Cardiac muscle cell (in vitro differentiated cells and primary cell): Measurements from ENCODE around the gene ZNF785. TPM values are rescaled to one million over a fixed set of nuclear protein-coding genes. Genes with fewer than 3 reads are reported as not detected.

Experiments
- DNase-seq, 2 donors: peaks; one replicate each; pipeline versions ENCODE4 v3.0.0 to v3.0.0-alpha.2; 2010 to 2017; ENCODE audit warnings: low read depth in 1 of 2, low spot score in 1 of 2
- H3K27ac ChIP-seq: fragments of 200-600 bp; sonication (generic); 2 replicates; pipeline ENCODE4 v1.5.1; 2016
- H3K27me3 ChIP-seq: fragments of 200-600 bp; sonication (generic); 2 replicates; pipeline ENCODE4 v1.6.0; 2016; ENCODE audit warnings: control low read depth
- H3K36me3 ChIP-seq: fragments of 200-600 bp; sonication (generic); 2 replicates; pipeline ENCODE4 v1.5.1; 2016; ENCODE audit warnings: control low read depth
- H3K4me1 ChIP-seq: fragments of 200-600 bp; sonication (generic); 2 replicates; pipeline ENCODE4 v1.8.1; 2017; ENCODE audit warnings: low read depth, mild to moderate bottlenecking, mixed run types
- H3K4me3 ChIP-seq: fragments of 200-600 bp; sonication (generic); 2 replicates; pipeline ENCODE4 v1.5.1; 2016; ENCODE audit warnings: mild to moderate bottlenecking
- H3K9me3 ChIP-seq: fragments of 200-600 bp; sonication (generic); 2 replicates; pipeline ENCODE4 v1.5.1; 2017; ENCODE audit warnings: low read depth, mild to moderate bottlenecking, control low read depth
- CTCF ChIP-seq: IDR thresholded peaks from 2 replicates; pipeline ENCODE4 v1.5.1; 2012; ENCODE audit warnings: low read depth, mild to moderate bottlenecking, low read length
- polyA plus RNA-seq: library from polyadenylated mRNA; unstranded; fragments of >200 nt; fragmentation: Nextera tagmentation; extraction: Ambion mirVana; gene quantifications from 2 replicates; pipeline ENCODE4 v1.2.1, GENCODE V29; 2016
- total RNA-seq: library from RNA; depleted of rRNA; stranded (reverse); fragments of >200 nt; gene quantifications from 2 replicates; pipeline ENCODE4 v1.2.3, GENCODE V29; 2016

Gene ZNF785
- total and polyA plus RNA-seq, 2 experiments from 2014 or later = 12.0 to 25.5 TPM

DNA sequence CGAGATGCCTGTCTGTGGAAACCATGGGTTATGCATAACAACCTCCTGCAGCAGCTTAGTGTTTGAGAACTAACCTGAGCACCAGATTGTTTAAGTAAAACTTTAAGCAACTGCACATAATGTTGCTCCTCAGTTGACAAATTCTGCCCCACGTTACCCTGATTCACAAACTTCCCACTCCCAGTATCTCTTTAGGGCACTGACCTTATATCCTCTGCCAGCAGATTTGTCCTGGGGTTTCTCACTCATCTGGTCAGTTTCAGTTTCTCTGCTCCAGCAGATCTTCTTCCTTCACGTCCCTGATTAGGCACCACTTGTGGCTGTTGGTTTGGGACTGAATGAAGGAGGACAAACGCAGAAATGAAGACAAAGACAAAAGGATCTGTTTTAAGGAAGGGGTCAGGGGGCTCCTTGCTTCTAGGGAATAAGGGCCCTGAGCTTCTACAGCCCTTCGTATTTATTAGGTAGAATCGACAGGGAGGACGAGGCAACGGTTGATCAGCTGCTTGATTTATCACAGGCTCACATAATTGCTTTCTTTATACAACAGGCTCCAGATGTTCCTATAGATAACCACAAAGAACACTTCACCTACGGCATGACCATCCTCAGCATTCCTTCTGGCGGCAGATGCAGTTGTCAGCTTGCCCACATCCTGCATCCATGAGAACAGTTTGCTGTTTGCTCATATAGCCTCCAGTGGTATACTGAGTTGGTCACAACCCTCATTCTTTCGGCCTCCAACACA, 38.2 kb upstream of the ZNF785 start:
- Histone ChIP-seq H3K36me3 (no peaks in the 10 kb centered on the region), H3K27ac (no peak overlapping the region), H3K4me1 (peaks cover 8% of the 10 kb centered on the region), H3K27me3 (peaks cover 5% of the 10 kb centered on the region), H3K9me3 (no peaks in the 10 kb centered on the region), H3K4me3 (no peak overlapping the region)
- TF ChIP-seq CTCF = no peak
- DNase-seq = no peak

DNA sequence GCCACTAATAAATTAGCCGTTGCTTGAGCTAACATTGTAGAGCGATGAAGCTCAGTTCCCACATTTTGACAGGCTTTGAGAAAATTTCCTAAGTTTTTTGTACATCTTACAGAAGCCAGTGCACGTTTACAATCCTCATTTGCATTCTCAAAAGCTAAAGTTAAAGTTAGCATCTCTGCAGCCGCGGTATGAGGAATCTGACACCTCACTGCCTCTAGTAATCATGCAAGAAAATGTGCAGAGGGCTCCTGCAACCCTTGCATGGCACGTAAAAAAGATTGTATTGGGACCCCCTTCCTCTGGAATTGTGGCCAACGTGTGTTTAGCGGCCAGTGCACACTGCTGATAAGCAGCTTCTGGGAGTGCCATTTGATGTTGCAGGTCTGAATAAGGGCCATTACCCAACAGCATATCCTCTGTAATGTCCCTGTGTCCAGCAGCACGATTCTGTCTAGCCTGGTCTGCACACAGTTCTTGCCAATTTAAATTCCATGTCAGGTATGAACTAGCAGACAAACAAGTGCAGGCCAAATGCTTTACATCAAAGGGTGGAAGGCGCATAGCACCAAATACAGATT, 37.0 kb upstream of the ZNF785 start:
- Histone ChIP-seq H3K36me3 (no peaks in the 10 kb centered on the region), H3K27me3 (peaks cover 5% of the 10 kb centered on the region), H3K9me3 (no peaks in the 10 kb centered on the region), H3K4me3 (no peak overlapping the region), H3K4me1 (peaks cover 8% of the 10 kb centered on the region), H3K27ac (no peak overlapping the region)
- DNase-seq = no peak
- TF ChIP-seq CTCF = no peak

GRCh38 chr16:30621765-30622164, 36.3 kb upstream of the ZNF785 start:
- H3K4me1 ChIP-seq = peaks cover 8% of the 10 kb centered on the region
- TF ChIP-seq CTCF = no peak
- H3K27ac ChIP-seq = no peak overlapping the region
- no peak overlapping the region for H3K4me3 ChIP-seq
- no peak for DNase-seq
- no peaks in the 10 kb centered on the region for H3K9me3 ChIP-seq
- no peaks in the 10 kb centered on the region for H3K36me3 ChIP-seq
- H3K27me3 ChIP-seq = peaks cover 5% of the 10 kb centered on the region

DNA sequence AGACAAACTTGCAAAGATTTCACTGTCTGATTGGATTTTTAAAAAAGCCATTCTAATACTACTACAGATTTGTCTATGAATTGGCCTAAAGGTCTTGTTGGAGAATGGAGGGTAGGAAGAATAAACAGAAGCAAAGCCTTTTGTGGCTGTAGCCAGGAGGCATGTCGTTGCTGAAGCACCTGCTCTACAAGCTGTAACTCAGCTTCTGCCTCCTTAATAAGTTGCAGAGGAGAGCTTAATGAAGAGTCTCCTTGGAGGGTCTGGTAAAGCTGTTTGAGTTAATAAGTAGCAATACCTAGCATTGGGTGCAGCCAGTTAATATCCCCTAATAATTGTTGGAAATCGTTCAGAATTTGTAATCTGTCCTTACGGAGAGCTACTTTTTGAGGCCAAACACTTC, 34.7 kb upstream of the ZNF785 start:
- Histone ChIP-seq H3K27ac (no peak overlapping the region), H3K27me3 (peaks cover 5% of the 10 kb centered on the region), H3K36me3 (no peaks in the 10 kb centered on the region), H3K9me3 (no peaks in the 10 kb centered on the region), H3K4me1 (peaks cover 8% of the 10 kb centered on the region), H3K4me3 (no peak overlapping the region)
- TF ChIP-seq CTCF = no peak
- no peak for DNase-seq

GRCh38 chr16:30619638-30620037, 34.1 kb upstream of the ZNF785 start:
- TF ChIP-seq CTCF = no peak
- H3K4me3 ChIP-seq = no peak overlapping the region
- no peaks in the 10 kb centered on the region for H3K36me3 ChIP-seq
- DNase-seq = no peak
- peaks cover 5% of the 10 kb centered on the region for H3K27me3 ChIP-seq
- H3K9me3 ChIP-seq = no peaks in the 10 kb centered on the region
- peaks cover 8% of the 10 kb centered on the region for H3K4me1 ChIP-seq
- H3K27ac ChIP-seq = no peak overlapping the region
